Measurements from ENCODE around the gene GINS2. TPM values are rescaled to one million over a fixed set of nuclear protein-coding genes. Genes with fewer than 3 reads are reported as not detected.
A peak's percentile ranks its signal among the peaks of the same experiment; 100 is the strongest.

The GINS2 gene
- total RNA-seq, 2 experiments from 2014 or later = 38.3 to 45.7 TPM

GRCh38 chr16:85722128-85722893 is 33.6 kb upstream of the GINS2 start:
- H3K4me3 Mint-ChIP-seq = no peak overlapping the region
- no peak overlapping the region for H3K27ac Mint-ChIP-seq
- POLR2A ChIA-PET = no interaction called here
- no peaks in the 10 kb centered on the region for H3K9me3 Mint-ChIP-seq
- H3K36me3 Mint-ChIP-seq (ENCODE audit: low read depth) = no peaks in the 10 kb centered on the region
- H3K4me1 Mint-ChIP-seq = no peaks in the 10 kb centered on the region
- DNase-seq = no peak
- CTCF ChIA-PET = interaction anchor here (0.5 to 1.5 kb wide), 4 partner anchors 34 to 1356 kb away, joined by 3 read pairs; no protein-coding TSS in a partner anchor
- peaks cover 2% of the 10 kb centered on the region for H3K27me3 Mint-ChIP-seq

- DNase-seq = no peak
- Mint-ChIP-seq H3K36me3 (ENCODE audit: low read depth) (no peaks in the 10 kb centered on the region), H3K4me3 (no peak overlapping the region), H3K27ac (no peak overlapping the region), H3K4me1 (peaks cover 2% of the 10 kb centered on the region), H3K9me3 (no peaks in the 10 kb centered on the region), H3K27me3 (peaks cover 7% of the 10 kb centered on the region)
- ChIA-PET POLR2A (interaction anchor here (1.1 kb wide), 1 partner anchor 8 kb away, joined by 3 read pairs; no protein-coding TSS in a partner anchor), CTCF (interaction anchor here (0.7 to 5.6 kb wide), 4 partner anchors 18 to 587 kb away, joined by 3 to 34 read pairs (median 4); no protein-coding TSS in a partner anchor)
Measured at GRCh38 chr16:85720302-85720637, 31.5 kb upstream of the GINS2 start.

GRCh38 chr16:85719605-85720301 is 31.0 kb upstream of the GINS2 start:
- peaks cover 2% of the 10 kb centered on the region for H3K4me1 Mint-ChIP-seq
- peaks cover 8% of the 10 kb centered on the region for H3K27me3 Mint-ChIP-seq
- no peak overlapping the region for H3K4me3 Mint-ChIP-seq
- no peak for DNase-seq
- no peak overlapping the region for H3K27ac Mint-ChIP-seq
- ChIA-PET POLR2A (interaction anchor here (1.1 kb wide), 1 partner anchor 8 kb away, joined by 3 read pairs; no protein-coding TSS in a partner anchor), CTCF (interaction anchor here (0.7 to 5.6 kb wide), 4 partner anchors 18 to 587 kb away, joined by 3 to 34 read pairs (median 4); no protein-coding TSS in a partner anchor)
- no peaks in the 10 kb centered on the region for H3K36me3 Mint-ChIP-seq (ENCODE audit: low read depth)
- no peaks in the 10 kb centered on the region for H3K9me3 Mint-ChIP-seq

- Mint-ChIP-seq H3K27ac (no peak overlapping the region), H3K27me3 (peaks cover 8% of the 10 kb centered on the region), H3K4me1 (peaks cover 2% of the 10 kb centered on the region), H3K36me3 (ENCODE audit: low read depth) (no peaks in the 10 kb centered on the region), H3K9me3 (no peaks in the 10 kb centered on the region), H3K4me3 (no peak overlapping the region)
- CTCF ChIA-PET = interaction anchor here (0.6 to 5.6 kb wide), 4 partner anchors 11 to 75 kb away, joined by 3 to 34 read pairs (median 4); no protein-coding TSS in a partner anchor
- POLR2A ChIA-PET = no interaction called here
- DNase-seq = no peak
Measured at GRCh38 chr16:85718682-85719081, 29.9 kb upstream of the GINS2 start.

- no peak overlapping the region for H3K27ac Mint-ChIP-seq
- H3K27me3 Mint-ChIP-seq = peaks cover 8% of the 10 kb centered on the region
- DNase-seq = no peak
- H3K36me3 Mint-ChIP-seq (ENCODE audit: low read depth) = no peaks in the 10 kb centered on the region
- H3K4me1 Mint-ChIP-seq = peaks cover 2% of the 10 kb centered on the region
- POLR2A ChIA-PET = no interaction called here
- H3K4me3 Mint-ChIP-seq = no peak overlapping the region
- no peaks in the 10 kb centered on the region for H3K9me3 Mint-ChIP-seq
- CTCF ChIA-PET = interaction anchor here (1.0 to 5.6 kb wide), 6 partner anchors 9 to 102 kb away, joined by 3 to 34 read pairs (median 4); no protein-coding TSS in a partner anchor
Measured at GRCh38 chr16:85718153-85718477, 29.4 kb upstream of the GINS2 start.

GRCh38 chr16:85717393-85718152 is 28.8 kb upstream of the GINS2 start:
- Mint-ChIP-seq H3K36me3 (ENCODE audit: low read depth) (no peaks in the 10 kb centered on the region), H3K9me3 (no peaks in the 10 kb centered on the region), H3K4me1 (peaks cover 2% of the 10 kb centered on the region), H3K27me3 (peaks cover 8% of the 10 kb centered on the region), H3K27ac (no peak overlapping the region), H3K4me3 (no peak overlapping the region)
- peak; percentile 58 for DNase-seq
- POLR2A ChIA-PET = no interaction called here
- CTCF ChIA-PET = interaction anchor here (0.5 to 5.6 kb wide), 9 partner anchors 8 to 249 kb away, joined by 3 to 34 read pairs (median 4); partner anchors contain the start of gene GINS2

- Mint-ChIP-seq H3K27me3 (peaks cover 8% of the 10 kb centered on the region), H3K9me3 (peaks cover 2% of the 10 kb centered on the region), H3K4me3 (no peak overlapping the region), H3K4me1 (peaks cover 2% of the 10 kb centered on the region), H3K36me3 (ENCODE audit: low read depth) (no peaks in the 10 kb centered on the region), H3K27ac (no peak overlapping the region)
- ChIA-PET CTCF (interaction anchor here (1.1 to 5.6 kb wide), 5 partner anchors 9 to 101 kb away, joined by 4 to 34 read pairs (median 5); no protein-coding TSS in a partner anchor), POLR2A (no interaction called here)
- DNase-seq = no peak
Measured at GRCh38 chr16:85716680-85717038, 27.9 kb upstream of the GINS2 start.

GRCh38 chr16:85716022-85716679 is 27.4 kb upstream of the GINS2 start:
- DNase-seq = no peak
- CTCF ChIA-PET = interaction anchor here (0.6 to 5.6 kb wide), 10 partner anchors 10 to 680 kb away, joined by 3 to 34 read pairs (median 4); no protein-coding TSS in a partner anchor
- Mint-ChIP-seq H3K4me3 (no peak overlapping the region), H3K27me3 (peaks cover 8% of the 10 kb centered on the region), H3K9me3 (peaks cover 2% of the 10 kb centered on the region), H3K36me3 (ENCODE audit: low read depth) (no peaks in the 10 kb centered on the region), H3K27ac (no peak overlapping the region), H3K4me1 (peaks cover 2% of the 10 kb centered on the region)
- POLR2A ChIA-PET = no interaction called here

- H3K27me3 Mint-ChIP-seq = peaks cover 8% of the 10 kb centered on the region
- H3K4me1 Mint-ChIP-seq = peaks cover 2% of the 10 kb centered on the region
- no peak overlapping the region for H3K4me3 Mint-ChIP-seq
- POLR2A ChIA-PET = no interaction called here
- CTCF ChIA-PET = interaction anchor here (0.6 to 5.6 kb wide), 7 partner anchors 24 to 679 kb away, joined by 3 to 34 read pairs (median 3); no protein-coding TSS in a partner anchor
- H3K9me3 Mint-ChIP-seq = peaks cover 2% of the 10 kb centered on the region
- H3K27ac Mint-ChIP-seq = no peak overlapping the region
- DNase-seq = no peak
- H3K36me3 Mint-ChIP-seq (ENCODE audit: low read depth) = no peaks in the 10 kb centered on the region
Measured at GRCh38 chr16:85715169-85716021, 26.6 kb upstream of the GINS2 start.

GRCh38 chr16:85712801-85713200 is 24.0 kb upstream of the GINS2 start:
- peaks cover 2% of the 10 kb centered on the region for H3K4me1 Mint-ChIP-seq
- H3K4me3 Mint-ChIP-seq = no peak overlapping the region
- H3K36me3 Mint-ChIP-seq (ENCODE audit: low read depth) = no peaks in the 10 kb centered on the region
- CTCF ChIA-PET = no interaction called here
- peaks cover 2% of the 10 kb centered on the region for H3K9me3 Mint-ChIP-seq
- POLR2A ChIA-PET = no interaction called here
- H3K27ac Mint-ChIP-seq = no peak overlapping the region
- H3K27me3 Mint-ChIP-seq = peaks cover 7% of the 10 kb centered on the region
- no peak for DNase-seq

- no peak for DNase-seq
- peaks cover 2% of the 10 kb centered on the region for H3K9me3 Mint-ChIP-seq
- H3K4me3 Mint-ChIP-seq = no peak overlapping the region
- H3K27me3 Mint-ChIP-seq = peaks cover 6% of the 10 kb centered on the region
- peaks cover 2% of the 10 kb centered on the region for H3K4me1 Mint-ChIP-seq
- POLR2A ChIA-PET = interaction anchor here (0.7 to 1.1 kb wide), 2 partner anchors 8 to 52 kb away, joined by 3 read pairs; no protein-coding TSS in a partner anchor
- CTCF ChIA-PET = no interaction called here
- no peaks in the 10 kb centered on the region for H3K36me3 Mint-ChIP-seq (ENCODE audit: low read depth)
- H3K27ac Mint-ChIP-seq = no peak overlapping the region
Measured at GRCh38 chr16:85711982-85712587, 23.3 kb upstream of the GINS2 start.

All from activated CD4-positive, alpha-beta memory T cell treated with anti-CD3 and anti-CD28 coated beads, Interleukin-2, amount 10 ng/mL, durations not matched to agents 7 days and 5 days (primary cell).